Panc1 (cell line): ENCODE data around the gene NFIB. TPM values are rescaled to one million over a fixed set of nuclear protein-coding genes. Genes with fewer than 3 reads are reported as not detected.

ENCODE experiments used
- ATAC-seq: fragments of 200-7000 bp; cut with Tn5 transposase; 2 replicates; pipeline ENCODE4 v1.9.1; 2020; ENCODE audit warnings: mild to moderate bottlenecking, moderate library complexity
- BruUV-seq: library from RNA; stranded (reverse); fragments of 400-500 nt; replicated peaks from 2 replicates; lab custom pipeline; 2021; lab: Mats Ljungman, UMichigan
- CTCF ChIA-PET: fragments of 300-600 bp; sonication (Branson Sonifier 250); formaldehyde crosslinking; loops from one replicate; lab custom pipeline; 2022; ENCODE audit warnings: antibody characterized with exemption; lab: Charles Lee
- POLR2A ChIA-PET: fragments of 300-600 bp; sonication (Branson Sonifier 250); formaldehyde crosslinking; loops from one replicate; lab custom pipeline; 2022; ENCODE audit warnings: antibody characterized with exemption; lab: Charles Lee
- DNase-seq: peaks from one replicate; pipeline ENCODE4 v3.0.0-alpha.2; 2010; ENCODE audit warnings: low read depth, low spot score
- H3K27ac ChIP-seq: 2 replicates; pipeline ENCODE4 v1.5.1; 2011; ENCODE audit warnings: mild to moderate bottlenecking, low read length, inconsistent platforms
- H3K27me3 ChIP-seq: fragments of 200-500 bp; sonication (Bioruptor generic); 2 replicates; pipeline ENCODE4 v1.6.0; 2014; ENCODE audit warnings: low read length, inconsistent platforms; ENCODE audit not compliant: control insufficient read depth, insufficient read depth
- H3K36me3 ChIP-seq: fragments of 200-500 bp; sonication (Bioruptor generic); 2 replicates; pipeline ENCODE4 v1.5.1; 2014; ENCODE audit warnings: inconsistent platforms, mild to moderate bottlenecking, low read length, moderate library complexity; ENCODE audit not compliant: control insufficient read depth, insufficient read depth
- H3K4me1 ChIP-seq: 2 replicates; pipeline ENCODE4 v1.5.1; 2011; ENCODE audit warnings: inconsistent platforms, mild to moderate bottlenecking, low read length, moderate library complexity; ENCODE audit not compliant: control insufficient read depth, insufficient read depth
- H3K4me3 ChIP-seq, 2 experiments: 2 replicates each; pipeline ENCODE4 v1.5.1; 2011 to 2012; ENCODE audit warnings: low read depth in 2 of 2, low read length in 2 of 2, mild to moderate bottlenecking in 2 of 2, inconsistent platforms in 1 of 2, moderate library complexity in 1 of 2
- H3K9me3 ChIP-seq: fragments of 200-500 bp; sonication (Bioruptor generic); 2 replicates; pipeline ENCODE4 v1.5.1; 2014; ENCODE audit warnings: low read depth, mild to moderate bottlenecking, inconsistent platforms, low read length, moderate library complexity; ENCODE audit not compliant: control insufficient read depth, insufficient read depth
- POLR2AphosphoS5 ChIP-seq: IDR thresholded peaks from 2 replicates; pipeline ENCODE4 v1.6.1; 2012; ENCODE audit warnings: mild to moderate bottlenecking, low read depth, low read length, moderate library complexity
- SIN3A ChIP-seq: IDR thresholded peaks from 2 replicates; pipeline ENCODE4 v1.6.1; 2012; ENCODE audit warnings: low read depth, mild to moderate bottlenecking, low read length, moderate library complexity, borderline replicate concordance; ENCODE audit not compliant: insufficient read depth
- TCF7L2 ChIP-seq: IDR thresholded peaks from 2 replicates; pipeline ENCODE4 v1.6.1; 2011; ENCODE audit warnings: mild to moderate bottlenecking, low read depth, low read length, inconsistent platforms
- in situ Hi-C: cut with HindIII; loops from 2 replicates; pipeline ENCODE4 v1.10.0; 2016; ENCODE audit warnings: low sequenced_read_pairs, low pct_unique_long_range_greater_than_20kb
- intact Hi-C: fragments of 100-400 bp; cut with micrococcal nuclease; formaldehyde crosslinking; loops from one replicate; pipeline ENCODE4 v1.10.0; 2022; ENCODE audit not compliant: unreplicated experiment
- total RNA-seq: library from RNA; stranded (reverse); gene quantifications from one replicate; pipeline ENCODE4 v1.2.1, GENCODE V29; 2021; ENCODE audit not compliant: unreplicated experiment
- TF ChIP-seq, protein P1 (sequence below), 2 experiments: IDR thresholded peaks; 2 replicates each; pipeline ENCODE4 v1.6.1; 2011 to 2012; ENCODE audit warnings: low read depth in 2 of 2, control low read depth in 1 of 2, low read length in 1 of 2, mild to moderate bottlenecking in 1 of 2, moderate library complexity in 1 of 2; ENCODE audit not compliant: insufficient read depth in 1 of 2
- TF ChIP-seq, protein P2 (sequence below): fragments of 450-650 bp; IDR thresholded peaks from 2 replicates; pipeline ENCODE4 v1.5.1; 2017; ENCODE audit warnings: mild to moderate bottlenecking

NFIB gene
- total RNA-seq, 1 experiment from 2014 or later: 26.7 TPM

DNA sequence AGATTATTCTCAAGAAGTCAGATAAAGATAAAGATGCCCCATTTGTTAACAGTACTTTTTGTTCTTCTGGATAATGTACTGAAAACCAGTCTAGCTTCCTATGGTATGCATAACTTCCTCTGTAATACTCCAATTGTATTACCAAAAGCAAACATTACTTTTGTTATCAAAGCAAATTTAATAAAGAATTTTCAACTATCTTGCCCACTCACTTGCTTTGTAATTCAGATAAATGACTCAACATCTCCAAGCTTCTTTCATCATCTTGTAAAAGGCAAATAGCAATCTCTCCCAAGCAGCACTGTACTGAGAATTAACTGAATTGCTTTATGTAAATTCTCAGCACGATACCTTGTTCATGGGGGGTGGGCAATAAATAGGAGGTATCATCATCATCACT lies 98.3 kb downstream of the NFIB start:
- no peak overlapping the region for H3K4me3 ChIP-seq
- BruUV-seq: no TSS peak
- TF ChIP-seq POLR2AphosphoS5: no peak
- TF ChIP-seq SIN3A: no peak
- TF ChIP-seq, protein P1, sequence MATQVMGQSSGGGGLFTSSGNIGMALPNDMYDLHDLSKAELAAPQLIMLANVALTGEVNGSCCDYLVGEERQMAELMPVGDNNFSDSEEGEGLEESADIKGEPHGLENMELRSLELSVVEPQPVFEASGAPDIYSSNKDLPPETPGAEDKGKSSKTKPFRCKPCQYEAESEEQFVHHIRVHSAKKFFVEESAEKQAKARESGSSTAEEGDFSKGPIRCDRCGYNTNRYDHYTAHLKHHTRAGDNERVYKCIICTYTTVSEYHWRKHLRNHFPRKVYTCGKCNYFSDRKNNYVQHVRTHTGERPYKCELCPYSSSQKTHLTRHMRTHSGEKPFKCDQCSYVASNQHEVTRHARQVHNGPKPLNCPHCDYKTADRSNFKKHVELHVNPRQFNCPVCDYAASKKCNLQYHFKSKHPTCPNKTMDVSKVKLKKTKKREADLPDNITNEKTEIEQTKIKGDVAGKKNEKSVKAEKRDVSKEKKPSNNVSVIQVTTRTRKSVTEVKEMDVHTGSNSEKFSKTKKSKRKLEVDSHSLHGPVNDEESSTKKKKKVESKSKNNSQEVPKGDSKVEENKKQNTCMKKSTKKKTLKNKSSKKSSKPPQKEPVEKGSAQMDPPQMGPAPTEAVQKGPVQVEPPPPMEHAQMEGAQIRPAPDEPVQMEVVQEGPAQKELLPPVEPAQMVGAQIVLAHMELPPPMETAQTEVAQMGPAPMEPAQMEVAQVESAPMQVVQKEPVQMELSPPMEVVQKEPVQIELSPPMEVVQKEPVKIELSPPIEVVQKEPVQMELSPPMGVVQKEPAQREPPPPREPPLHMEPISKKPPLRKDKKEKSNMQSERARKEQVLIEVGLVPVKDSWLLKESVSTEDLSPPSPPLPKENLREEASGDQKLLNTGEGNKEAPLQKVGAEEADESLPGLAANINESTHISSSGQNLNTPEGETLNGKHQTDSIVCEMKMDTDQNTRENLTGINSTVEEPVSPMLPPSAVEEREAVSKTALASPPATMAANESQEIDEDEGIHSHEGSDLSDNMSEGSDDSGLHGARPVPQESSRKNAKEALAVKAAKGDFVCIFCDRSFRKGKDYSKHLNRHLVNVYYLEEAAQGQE (IDR thresholded peaks at IDR 0.05; ENCODE audit: insufficient read depth in 1 of 2, low read depth in 2 of 2, low read length in 1 of 2): no peak
- TF ChIP-seq, protein P2, sequence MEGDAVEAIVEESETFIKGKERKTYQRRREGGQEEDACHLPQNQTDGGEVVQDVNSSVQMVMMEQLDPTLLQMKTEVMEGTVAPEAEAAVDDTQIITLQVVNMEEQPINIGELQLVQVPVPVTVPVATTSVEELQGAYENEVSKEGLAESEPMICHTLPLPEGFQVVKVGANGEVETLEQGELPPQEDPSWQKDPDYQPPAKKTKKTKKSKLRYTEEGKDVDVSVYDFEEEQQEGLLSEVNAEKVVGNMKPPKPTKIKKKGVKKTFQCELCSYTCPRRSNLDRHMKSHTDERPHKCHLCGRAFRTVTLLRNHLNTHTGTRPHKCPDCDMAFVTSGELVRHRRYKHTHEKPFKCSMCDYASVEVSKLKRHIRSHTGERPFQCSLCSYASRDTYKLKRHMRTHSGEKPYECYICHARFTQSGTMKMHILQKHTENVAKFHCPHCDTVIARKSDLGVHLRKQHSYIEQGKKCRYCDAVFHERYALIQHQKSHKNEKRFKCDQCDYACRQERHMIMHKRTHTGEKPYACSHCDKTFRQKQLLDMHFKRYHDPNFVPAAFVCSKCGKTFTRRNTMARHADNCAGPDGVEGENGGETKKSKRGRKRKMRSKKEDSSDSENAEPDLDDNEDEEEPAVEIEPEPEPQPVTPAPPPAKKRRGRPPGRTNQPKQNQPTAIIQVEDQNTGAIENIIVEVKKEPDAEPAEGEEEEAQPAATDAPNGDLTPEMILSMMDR: no peak
- no peak for TF ChIP-seq TCF7L2
- ChIA-PET CTCF (no interaction called here), POLR2A (no interaction called here)
- DNase-seq (no peak), ATAC-seq (no peak)
- no peaks in the 10 kb centered on the region for H3K36me3 ChIP-seq
- intact Hi-C loops (no loop called here), in situ Hi-C loops (no loop called here)
- peak overlapping the region; percentile 54; the same call in 1 of the 2 replicates for H3K27ac ChIP-seq
- peaks cover 20% of the 10 kb centered on the region for H3K4me1 ChIP-seq
- H3K9me3 ChIP-seq: no peaks in the 10 kb centered on the region
- H3K27me3 ChIP-seq: no peaks in the 10 kb centered on the region

DNA sequence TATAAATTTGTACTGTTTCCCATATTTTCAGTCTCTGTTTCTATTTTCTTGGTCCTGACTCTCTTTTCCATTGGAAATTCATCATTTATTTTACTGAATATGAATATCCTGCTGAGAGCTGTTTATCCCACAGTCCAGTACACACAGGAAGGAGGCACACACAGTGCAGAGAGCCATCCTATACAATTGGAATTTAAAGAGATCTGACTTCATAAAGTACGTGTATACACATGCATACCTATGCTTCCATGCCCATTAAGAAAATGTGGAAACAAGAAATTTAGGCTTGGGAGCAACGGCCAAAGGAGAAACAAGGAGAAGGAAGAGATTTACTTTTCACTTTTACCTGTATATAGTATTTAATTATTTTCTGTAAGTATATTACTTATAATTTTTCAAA lies 99.2 kb downstream of the NFIB start:
- Histone ChIP-seq H3K27me3 (no peaks in the 10 kb centered on the region), H3K9me3 (no peaks in the 10 kb centered on the region), H3K27ac (peak overlapping the region; percentile 29; the same call in 1 of the 2 replicates), H3K4me3 (no peak overlapping the region), H3K36me3 (no peaks in the 10 kb centered on the region), H3K4me1 (peaks cover 17% of the 10 kb centered on the region; the same call in 1 of the 2 replicates)
- CTCF ChIA-PET: no interaction called here
- POLR2A ChIA-PET: no interaction called here
- BruUV-seq: no TSS peak
- in situ Hi-C loops (no loop called here), intact Hi-C loops (no loop called here)
- DNase-seq (no peak), ATAC-seq (no peak)
- TF ChIP-seq TCF7L2 (no peak), SIN3A (no peak), POLR2AphosphoS5 (no peak)
- TF ChIP-seq, protein P1 (IDR thresholded peaks at IDR 0.05; ENCODE audit: insufficient read depth in 1 of 2, low read depth in 2 of 2, low read length in 1 of 2): no peak
- TF ChIP-seq, protein P2: no peak
